ENCODE measurements around the gene CPXM1.
"Not testable (repeated sequence)": the region's sequence is repeated elsewhere in the genome, so short reads cannot be mapped to it uniquely, and the experiment has no call there.

CPXM1 gene

DNA sequence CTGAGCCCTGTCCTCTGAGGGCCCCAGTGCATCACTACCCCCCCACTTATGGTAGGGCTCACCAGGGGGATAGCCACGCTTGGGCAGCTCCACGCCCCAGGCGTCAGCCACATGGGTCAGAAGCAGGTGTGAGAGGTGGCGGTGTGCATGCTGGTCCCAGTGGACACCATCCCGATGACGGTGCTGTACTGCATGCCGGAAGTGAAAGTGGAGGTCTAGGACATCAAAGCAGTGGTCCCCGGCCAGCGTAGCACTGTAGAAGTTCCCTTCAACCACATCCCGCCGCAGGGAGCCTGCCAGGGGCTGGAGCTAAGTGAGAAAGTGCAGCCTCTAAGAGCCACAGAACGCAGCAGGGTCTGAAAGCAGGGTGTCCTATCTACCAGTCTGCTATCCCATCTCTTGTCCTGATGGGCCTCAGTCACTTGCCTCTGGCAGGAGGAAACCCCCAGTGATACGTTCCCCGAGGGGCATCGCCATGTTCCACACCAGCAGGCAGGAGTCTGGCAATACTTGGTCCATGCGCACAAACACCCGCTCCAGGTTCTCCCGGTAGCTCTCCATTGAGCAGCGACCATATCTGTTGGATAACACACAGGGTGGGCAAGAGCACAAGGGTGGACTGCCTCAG lies 37.9 kb upstream of the CPXM1 start:
- no peak for DNase-seq
- Histone ChIP-seq H3K4me3 (ENCODE audit: insufficient read depth, low read depth, low read length, poor library complexity, severe bottlenecking) (no peak overlapping the region), H3K9me3 (ENCODE audit: control insufficient read depth, low read length) (no peaks in the 10 kb centered on the region), H3K27ac (ENCODE audit: insufficient read depth, low read length, poor library complexity, severe bottlenecking) (no peak overlapping the region), H3K36me3 (ENCODE audit: control insufficient read depth, insufficient read depth, low read length) (no peaks in the 10 kb centered on the region), H3K4me1 (ENCODE audit: control insufficient read depth, insufficient read depth, low read length, poor library complexity, severe bottlenecking) (peaks cover 17% of the 10 kb centered on the region), H3K27me3 (replicated peaks; ENCODE audit: control insufficient read depth, insufficient read depth, low read length, poor library complexity, severe bottlenecking) (no peaks in the 10 kb centered on the region)

DNA sequence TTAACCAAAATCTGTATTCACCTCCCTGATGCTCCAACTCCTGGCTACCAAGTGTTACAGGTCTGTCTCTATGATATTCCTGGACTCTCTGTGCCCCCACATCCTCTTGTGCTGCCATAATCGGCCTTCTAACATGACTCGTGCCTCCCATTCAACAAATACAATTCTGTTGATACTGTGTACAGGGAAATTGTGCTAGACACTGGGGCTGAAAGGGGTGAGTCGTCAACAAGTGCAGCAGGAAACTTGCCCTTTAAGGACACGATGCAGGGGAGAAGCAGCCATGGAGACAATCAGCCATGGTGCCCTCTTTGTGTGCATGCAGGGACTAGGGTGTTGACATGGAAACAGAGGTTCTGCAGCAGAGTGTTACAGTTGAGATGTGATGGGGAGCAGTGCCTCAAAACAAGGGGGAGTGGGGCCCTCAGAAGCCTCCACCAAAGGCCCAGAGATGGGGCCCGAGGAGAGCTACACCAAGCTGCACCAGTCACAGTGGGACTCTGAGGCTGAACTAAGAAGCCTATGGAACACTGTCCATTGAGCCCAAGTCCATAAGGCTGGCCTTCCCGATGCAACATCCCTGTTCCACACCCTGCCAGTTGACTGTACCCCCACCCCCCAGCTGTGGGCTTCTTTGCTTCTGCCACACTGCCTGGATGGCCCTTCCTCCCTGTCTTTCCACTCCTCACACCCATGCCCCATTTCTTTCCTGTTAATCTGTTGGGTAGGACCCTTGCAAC lies 37.0 kb upstream of the CPXM1 start:
- no peak overlapping the region for H3K27ac ChIP-seq (ENCODE audit: insufficient read depth, low read length, poor library complexity, severe bottlenecking)

GRCh38 chr20:2836035-2836434 lies 35.6 kb upstream of the CPXM1 start:
- DNase-seq, result no peak

More for the DNA sequence above, 37.0 kb upstream of the CPXM1 start:
- H3K4me1 ChIP-seq (ENCODE audit: control insufficient read depth, insufficient read depth, low read length, poor library complexity, severe bottlenecking), result peaks cover 17% of the 10 kb centered on the region
- H3K27me3 ChIP-seq (replicated peaks; ENCODE audit: control insufficient read depth, insufficient read depth, low read length, poor library complexity, severe bottlenecking), result no peaks in the 10 kb centered on the region
- no peaks in the 10 kb centered on the region for H3K36me3 ChIP-seq (ENCODE audit: control insufficient read depth, insufficient read depth, low read length)
- no peaks in the 10 kb centered on the region for H3K9me3 ChIP-seq (ENCODE audit: control insufficient read depth, low read length)
- DNase-seq, result no peak
- H3K4me3 ChIP-seq (ENCODE audit: insufficient read depth, low read depth, low read length, poor library complexity, severe bottlenecking), result no peak overlapping the region

DNA sequence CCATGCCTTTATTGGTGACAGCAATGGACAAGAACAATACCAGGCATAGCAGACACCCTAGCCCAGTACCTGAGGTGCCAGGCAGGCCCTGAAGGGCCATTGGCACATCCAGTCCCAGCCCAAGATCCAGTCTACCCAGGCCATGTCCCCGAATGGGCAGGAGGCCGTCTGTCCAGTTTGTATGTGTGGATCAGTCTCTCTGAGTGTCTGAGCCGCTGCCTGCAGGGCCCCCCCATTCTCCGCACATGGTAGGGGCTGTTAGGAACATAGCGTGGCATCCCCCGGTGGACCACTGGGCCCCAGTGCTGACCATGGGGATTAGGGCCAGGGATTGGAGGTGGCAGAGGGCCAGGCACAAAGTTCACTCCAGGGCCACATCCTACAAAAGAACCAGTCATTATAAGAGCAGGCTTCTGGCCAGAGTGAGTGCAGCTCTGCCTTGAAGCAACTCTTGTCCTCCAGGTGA lies 34.9 kb upstream of the CPXM1 start:
- Histone ChIP-seq H3K36me3 (ENCODE audit: control insufficient read depth, insufficient read depth, low read length) (no peaks in the 10 kb centered on the region), H3K4me3 (ENCODE audit: insufficient read depth, low read depth, low read length, poor library complexity, severe bottlenecking) (no peak overlapping the region), H3K4me1 (ENCODE audit: control insufficient read depth, insufficient read depth, low read length, poor library complexity, severe bottlenecking) (peaks cover 11% of the 10 kb centered on the region), H3K27me3 (replicated peaks; ENCODE audit: control insufficient read depth, insufficient read depth, low read length, poor library complexity, severe bottlenecking) (no peaks in the 10 kb centered on the region), H3K27ac (ENCODE audit: insufficient read depth, low read length, poor library complexity, severe bottlenecking) (no peak overlapping the region), H3K9me3 (ENCODE audit: control insufficient read depth, low read length) (no peaks in the 10 kb centered on the region)
- no peak for DNase-seq

More at GRCh38 chr20:2836035-2836434, 35.6 kb upstream of the CPXM1 start:
- Histone ChIP-seq H3K4me3 (ENCODE audit: insufficient read depth, low read depth, low read length, poor library complexity, severe bottlenecking) (no peak overlapping the region), H3K27ac (ENCODE audit: insufficient read depth, low read length, poor library complexity, severe bottlenecking) (no peak overlapping the region), H3K36me3 (ENCODE audit: control insufficient read depth, insufficient read depth, low read length) (no peaks in the 10 kb centered on the region), H3K27me3 (replicated peaks; ENCODE audit: control insufficient read depth, insufficient read depth, low read length, poor library complexity, severe bottlenecking) (no peaks in the 10 kb centered on the region), H3K9me3 (ENCODE audit: control insufficient read depth, low read length) (no peaks in the 10 kb centered on the region), H3K4me1 (ENCODE audit: control insufficient read depth, insufficient read depth, low read length, poor library complexity, severe bottlenecking) (peaks cover 13% of the 10 kb centered on the region)

- no peaks in the 10 kb centered on the region for H3K27me3 ChIP-seq (replicated peaks; ENCODE audit: control insufficient read depth, insufficient read depth, low read length, poor library complexity, severe bottlenecking)
- H3K4me3 ChIP-seq (ENCODE audit: insufficient read depth, low read depth, low read length, poor library complexity, severe bottlenecking), result no peak overlapping the region
- H3K9me3 ChIP-seq (ENCODE audit: control insufficient read depth, low read length), result no peaks in the 10 kb centered on the region
- DNase-seq, result no peak
- H3K27ac ChIP-seq (ENCODE audit: insufficient read depth, low read length, poor library complexity, severe bottlenecking), result no peak overlapping the region
- no peaks in the 10 kb centered on the region for H3K36me3 ChIP-seq (ENCODE audit: control insufficient read depth, insufficient read depth, low read length)
- H3K4me1 ChIP-seq (ENCODE audit: control insufficient read depth, insufficient read depth, low read length, poor library complexity, severe bottlenecking), result peaks cover 3% of the 10 kb centered on the region
These were observed 34.1 kb upstream of the CPXM1 start for GRCh38 chr20:2834401-2835110.

DNA sequence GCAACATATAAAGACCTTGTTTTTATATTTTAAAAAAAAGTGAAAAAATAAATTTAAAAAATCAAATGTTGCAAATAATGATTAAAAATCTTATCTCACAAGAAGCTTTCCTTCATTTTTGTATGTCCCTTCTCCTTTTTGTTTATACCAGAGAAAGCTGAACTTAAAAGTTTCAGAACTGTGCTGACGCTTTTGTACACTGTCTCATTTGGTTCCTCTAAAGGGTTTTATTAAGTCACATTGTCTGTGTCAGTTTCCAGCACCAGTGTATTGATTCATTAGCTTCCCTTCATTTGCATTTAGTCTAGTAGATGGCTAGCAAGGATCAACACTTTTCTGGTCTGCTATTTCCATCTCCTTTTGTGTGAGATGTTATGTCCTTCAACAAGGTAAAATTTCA lies 33.3 kb upstream of the CPXM1 start:
- H3K36me3 ChIP-seq (ENCODE audit: control insufficient read depth, insufficient read depth, low read length), result no peaks in the 10 kb centered on the region
- H3K27ac ChIP-seq (ENCODE audit: insufficient read depth, low read length, poor library complexity, severe bottlenecking), result no peak overlapping the region
- no peaks in the 10 kb centered on the region for H3K4me1 ChIP-seq (ENCODE audit: control insufficient read depth, insufficient read depth, low read length, poor library complexity, severe bottlenecking)
- no peak overlapping the region for H3K4me3 ChIP-seq (ENCODE audit: insufficient read depth, low read depth, low read length, poor library complexity, severe bottlenecking)
- H3K9me3 ChIP-seq (ENCODE audit: control insufficient read depth, low read length), result no peaks in the 10 kb centered on the region
- H3K27me3 ChIP-seq (replicated peaks; ENCODE audit: control insufficient read depth, insufficient read depth, low read length, poor library complexity, severe bottlenecking), result no peaks in the 10 kb centered on the region
- no peak for DNase-seq

GRCh38 chr20:2831206-2831605 lies 30.8 kb upstream of the CPXM1 start:
- H3K36me3 ChIP-seq (ENCODE audit: control insufficient read depth, insufficient read depth, low read length); H3K4me3 ChIP-seq (ENCODE audit: insufficient read depth, low read depth, low read length, poor library complexity, severe bottlenecking); H3K9me3 ChIP-seq (ENCODE audit: control insufficient read depth, low read length); H3K4me1 ChIP-seq (ENCODE audit: control insufficient read depth, insufficient read depth, low read length, poor library complexity, severe bottlenecking); DNase-seq; H3K27me3 ChIP-seq (replicated peaks; ENCODE audit: control insufficient read depth, insufficient read depth, low read length, poor library complexity, severe bottlenecking); H3K27ac ChIP-seq (ENCODE audit: insufficient read depth, low read length, poor library complexity, severe bottlenecking): not testable (repeated sequence)

GRCh38 chr20:2829376-2829775 lies 28.9 kb upstream of the CPXM1 start:
- Histone ChIP-seq H3K4me1 (ENCODE audit: control insufficient read depth, insufficient read depth, low read length, poor library complexity, severe bottlenecking) (peaks cover 6% of the 10 kb centered on the region), H3K9me3 (ENCODE audit: control insufficient read depth, low read length) (no peaks in the 10 kb centered on the region), H3K36me3 (ENCODE audit: control insufficient read depth, insufficient read depth, low read length) (no peaks in the 10 kb centered on the region), H3K27ac (ENCODE audit: insufficient read depth, low read length, poor library complexity, severe bottlenecking) (no peak overlapping the region), H3K27me3 (replicated peaks; ENCODE audit: control insufficient read depth, insufficient read depth, low read length, poor library complexity, severe bottlenecking) (no peaks in the 10 kb centered on the region), H3K4me3 (ENCODE audit: insufficient read depth, low read depth, low read length, poor library complexity, severe bottlenecking) (no peak overlapping the region)
- no peak for DNase-seq

DNA sequence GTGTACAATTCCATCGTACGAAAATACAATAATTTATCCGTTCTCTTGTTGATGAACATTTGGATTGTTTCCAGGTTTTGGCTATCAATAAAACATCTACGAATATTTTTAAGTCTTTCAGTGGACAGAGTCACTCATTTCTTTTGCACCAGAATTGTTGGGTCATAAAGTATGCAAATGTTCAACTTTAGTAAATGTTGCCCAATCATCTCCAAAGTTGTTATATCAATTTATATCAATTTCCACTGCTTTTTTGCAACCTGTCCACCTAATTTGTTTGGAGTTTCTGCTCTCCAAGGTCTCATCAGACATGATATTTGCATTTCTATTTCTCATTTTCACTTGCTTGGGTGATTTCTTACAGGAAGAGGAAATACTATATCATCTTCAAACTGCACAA lies 26.2 kb upstream of the CPXM1 start:
- DNase-seq, result no peak
- Histone ChIP-seq H3K4me1 (ENCODE audit: control insufficient read depth, insufficient read depth, low read length, poor library complexity, severe bottlenecking) (peaks cover 11% of the 10 kb centered on the region), H3K4me3 (ENCODE audit: insufficient read depth, low read depth, low read length, poor library complexity, severe bottlenecking) (no peak overlapping the region), H3K9me3 (ENCODE audit: control insufficient read depth, low read length) (no peaks in the 10 kb centered on the region), H3K27ac (ENCODE audit: insufficient read depth, low read length, poor library complexity, severe bottlenecking) (no peak overlapping the region), H3K27me3 (replicated peaks; ENCODE audit: control insufficient read depth, insufficient read depth, low read length, poor library complexity, severe bottlenecking) (no peaks in the 10 kb centered on the region), H3K36me3 (ENCODE audit: control insufficient read depth, insufficient read depth, low read length) (no peaks in the 10 kb centered on the region)

DNA sequence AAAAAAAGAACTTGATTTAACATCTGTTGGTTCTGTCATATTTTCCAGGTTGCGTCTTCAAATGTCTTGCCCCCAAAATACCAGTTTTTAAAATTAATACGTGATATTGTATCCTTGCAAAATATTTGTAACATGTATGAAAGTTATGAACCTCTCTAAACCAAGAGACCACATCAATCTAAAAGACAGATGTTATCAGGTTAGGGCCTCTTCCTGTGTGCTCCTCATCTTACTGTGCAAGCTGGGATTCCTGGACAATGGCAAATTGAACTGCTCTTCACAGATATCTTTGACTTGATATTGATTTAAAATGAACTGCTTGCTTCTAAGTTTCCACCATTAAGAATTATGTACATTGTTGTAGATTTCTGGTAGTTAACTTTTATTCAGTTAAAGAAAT lies 25.3 kb upstream of the CPXM1 start:
- Histone ChIP-seq H3K27ac (ENCODE audit: insufficient read depth, low read length, poor library complexity, severe bottlenecking) (no peak overlapping the region), H3K4me3 (ENCODE audit: insufficient read depth, low read depth, low read length, poor library complexity, severe bottlenecking) (no peak overlapping the region), H3K4me1 (ENCODE audit: control insufficient read depth, insufficient read depth, low read length, poor library complexity, severe bottlenecking) (peaks cover 19% of the 10 kb centered on the region), H3K27me3 (replicated peaks; ENCODE audit: control insufficient read depth, insufficient read depth, low read length, poor library complexity, severe bottlenecking) (no peaks in the 10 kb centered on the region), H3K36me3 (ENCODE audit: control insufficient read depth, insufficient read depth, low read length) (no peaks in the 10 kb centered on the region), H3K9me3 (ENCODE audit: control insufficient read depth, low read length) (no peaks in the 10 kb centered on the region)
- no peak for DNase-seq
